SK-N-SH (cell line): ENCODE data around the gene OBSL1.

Experiments used
- CHD2 ChIP-seq: fragments of 150-350 bp; IDR thresholded peaks from 2 replicates; pipeline ENCODE4 v1.6.1; 2018; ENCODE audit warnings: low read length; ENCODE audit not compliant: partially characterized antibody
- CTCF ChIP-seq: fragments of 200-600 bp; sonication (generic); IDR thresholded peaks from 2 replicates; pipeline ENCODE4 v1.6.1; 2017; ENCODE audit warnings: antibody characterized with exemption, mild to moderate bottlenecking, moderate library complexity
- EP300 ChIP-seq, 2 experiments: IDR thresholded peaks; 2 replicates each; pipeline versions ENCODE4 v1.4.0 to v1.6.1; 2012; ENCODE audit warnings: borderline replicate concordance in 1 of 2, low read depth in 1 of 2, low read length in 1 of 2
- MXI1 ChIP-seq: IDR thresholded peaks from 2 replicates; pipeline ENCODE4 v1.6.1; 2012; ENCODE audit warnings: mild to moderate bottlenecking, low read depth, low read length, improper control_type of control experiment
- NFIC ChIP-seq: IDR thresholded peaks from 2 replicates; pipeline ENCODE4 v1.4.0; 2012; ENCODE audit warnings: borderline replicate concordance
- RCOR1 ChIP-seq: fragments of 150-350 bp; IDR thresholded peaks from 2 replicates; pipeline ENCODE4 v1.6.1; 2017; ENCODE audit warnings: antibody characterized with exemption, low read length
- SIN3A ChIP-seq: IDR thresholded peaks from 2 replicates; pipeline ENCODE4 v1.6.1; 2012; ENCODE audit warnings: low read depth, mild to moderate bottlenecking, low read length, moderate library complexity, borderline replicate concordance
- TAF1 ChIP-seq: IDR thresholded peaks from 2 replicates; pipeline ENCODE4 v1.6.1; 2012; ENCODE audit warnings: low read depth, mild to moderate bottlenecking, low read length, moderate library complexity, borderline replicate concordance
- YY1 ChIP-seq: IDR thresholded peaks from 2 replicates; pipeline ENCODE4 v1.4.0; 2012; ENCODE audit warnings: low read depth, mild to moderate bottlenecking
- TF ChIP-seq, protein P1 (sequence below): IDR thresholded peaks from 2 replicates; pipeline ENCODE4; 2012
- TF ChIP-seq, protein P2 (sequence below): IDR thresholded peaks from 2 replicates; pipeline ENCODE4 v1.6.1; 2012; ENCODE audit warnings: mild to moderate bottlenecking, low read depth, low read length, moderate library complexity

DNA sequence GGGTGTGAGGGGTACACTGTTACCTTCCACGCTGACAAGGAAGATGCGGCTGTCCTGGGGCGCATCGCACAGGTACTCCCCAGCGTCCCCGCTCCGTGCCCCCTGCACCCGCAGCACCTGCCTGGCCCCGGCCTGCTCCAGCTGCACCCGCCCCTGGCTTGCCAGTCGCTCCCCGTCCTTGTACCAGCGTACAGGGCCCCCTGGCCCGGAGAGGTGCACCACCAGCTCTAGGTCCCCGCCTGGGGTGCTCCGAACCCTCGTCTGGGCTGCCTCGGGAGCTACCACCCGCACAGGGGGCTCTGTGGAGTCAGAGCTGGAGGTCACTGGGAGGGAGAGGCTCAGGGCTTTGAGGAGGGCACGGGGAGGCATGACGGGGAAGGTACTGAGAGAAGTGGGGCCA is 14.0 kb downstream of the OBSL1 start:
- TF ChIP-seq YY1 (no peak), CHD2 (no peak), EP300 (IDR thresholded peaks at IDR 0.05; ENCODE audit: borderline replicate concordance in 1 of 2, low read depth in 1 of 2, low read length in 1 of 2) (no peak), TAF1 (no peak), NFIC (no peak), CTCF (no peak), MXI1 (no peak), SIN3A (no peak), RCOR1 (no peak)
- TF ChIP-seq, protein P1, sequence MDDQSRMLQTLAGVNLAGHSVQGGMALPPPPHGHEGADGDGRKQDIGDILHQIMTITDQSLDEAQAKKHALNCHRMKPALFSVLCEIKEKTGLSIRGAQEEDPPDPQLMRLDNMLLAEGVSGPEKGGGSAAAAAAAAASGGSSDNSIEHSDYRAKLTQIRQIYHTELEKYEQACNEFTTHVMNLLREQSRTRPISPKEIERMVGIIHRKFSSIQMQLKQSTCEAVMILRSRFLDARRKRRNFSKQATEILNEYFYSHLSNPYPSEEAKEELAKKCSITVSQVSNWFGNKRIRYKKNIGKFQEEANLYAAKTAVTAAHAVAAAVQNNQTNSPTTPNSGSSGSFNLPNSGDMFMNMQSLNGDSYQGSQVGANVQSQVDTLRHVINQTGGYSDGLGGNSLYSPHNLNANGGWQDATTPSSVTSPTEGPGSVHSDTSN, result no peak
- TF ChIP-seq, protein P2, sequence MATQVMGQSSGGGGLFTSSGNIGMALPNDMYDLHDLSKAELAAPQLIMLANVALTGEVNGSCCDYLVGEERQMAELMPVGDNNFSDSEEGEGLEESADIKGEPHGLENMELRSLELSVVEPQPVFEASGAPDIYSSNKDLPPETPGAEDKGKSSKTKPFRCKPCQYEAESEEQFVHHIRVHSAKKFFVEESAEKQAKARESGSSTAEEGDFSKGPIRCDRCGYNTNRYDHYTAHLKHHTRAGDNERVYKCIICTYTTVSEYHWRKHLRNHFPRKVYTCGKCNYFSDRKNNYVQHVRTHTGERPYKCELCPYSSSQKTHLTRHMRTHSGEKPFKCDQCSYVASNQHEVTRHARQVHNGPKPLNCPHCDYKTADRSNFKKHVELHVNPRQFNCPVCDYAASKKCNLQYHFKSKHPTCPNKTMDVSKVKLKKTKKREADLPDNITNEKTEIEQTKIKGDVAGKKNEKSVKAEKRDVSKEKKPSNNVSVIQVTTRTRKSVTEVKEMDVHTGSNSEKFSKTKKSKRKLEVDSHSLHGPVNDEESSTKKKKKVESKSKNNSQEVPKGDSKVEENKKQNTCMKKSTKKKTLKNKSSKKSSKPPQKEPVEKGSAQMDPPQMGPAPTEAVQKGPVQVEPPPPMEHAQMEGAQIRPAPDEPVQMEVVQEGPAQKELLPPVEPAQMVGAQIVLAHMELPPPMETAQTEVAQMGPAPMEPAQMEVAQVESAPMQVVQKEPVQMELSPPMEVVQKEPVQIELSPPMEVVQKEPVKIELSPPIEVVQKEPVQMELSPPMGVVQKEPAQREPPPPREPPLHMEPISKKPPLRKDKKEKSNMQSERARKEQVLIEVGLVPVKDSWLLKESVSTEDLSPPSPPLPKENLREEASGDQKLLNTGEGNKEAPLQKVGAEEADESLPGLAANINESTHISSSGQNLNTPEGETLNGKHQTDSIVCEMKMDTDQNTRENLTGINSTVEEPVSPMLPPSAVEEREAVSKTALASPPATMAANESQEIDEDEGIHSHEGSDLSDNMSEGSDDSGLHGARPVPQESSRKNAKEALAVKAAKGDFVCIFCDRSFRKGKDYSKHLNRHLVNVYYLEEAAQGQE, result no peak
